Muscle of back (tissue), 13 donors: ENCODE measurements around the gene SLC4A4. TPM values are rescaled to one million over a fixed set of nuclear protein-coding genes. Genes with fewer than 3 reads are reported as not detected.

ENCODE experiments used
- DNase-seq, 3 donors: peaks; one replicate each; pipeline versions ENCODE4 v3.0.0 to v3.0.0-alpha.2; 2013
- long read RNA-seq, 9 donors: transcript quantifications; one replicate each; lab custom pipeline, GENCODE V29; 2026
- polyA plus RNA-seq, 10 donors: library from polyadenylated mRNA; unstranded; fragments of 120-200 nt; gene quantifications; one replicate each; pipeline ENCODE4 v1.2.1, GENCODE V29; 2013; ENCODE audit not compliant: insufficient read length in 10 of 10

The SLC4A4 gene
- 10 to 100 TPM in 8 of 10 donors, 1 to 10 TPM in 2; 8.3 to 15.3 (median 11.1) TPM for polyA plus RNA-seq
- long read RNA-seq, donor 1 = 0 reads
- long read RNA-seq, donor 2 = 0 reads
- long read RNA-seq, donor 3 = 0 reads
- long read RNA-seq, donor 4 = 0 reads
- long read RNA-seq, donor 5 = 0 reads
- long read RNA-seq, donor 6, partial matches to known transcripts = 5 of 5 reads
- long read RNA-seq, donor 6, other reads (novel, unspliced or antisense) = 0 of 5 reads
- long read RNA-seq, donor 7 = 0 reads
- long read RNA-seq, donor 8 = 0 reads
- long read RNA-seq, donor 9 = 0 reads

DNA sequence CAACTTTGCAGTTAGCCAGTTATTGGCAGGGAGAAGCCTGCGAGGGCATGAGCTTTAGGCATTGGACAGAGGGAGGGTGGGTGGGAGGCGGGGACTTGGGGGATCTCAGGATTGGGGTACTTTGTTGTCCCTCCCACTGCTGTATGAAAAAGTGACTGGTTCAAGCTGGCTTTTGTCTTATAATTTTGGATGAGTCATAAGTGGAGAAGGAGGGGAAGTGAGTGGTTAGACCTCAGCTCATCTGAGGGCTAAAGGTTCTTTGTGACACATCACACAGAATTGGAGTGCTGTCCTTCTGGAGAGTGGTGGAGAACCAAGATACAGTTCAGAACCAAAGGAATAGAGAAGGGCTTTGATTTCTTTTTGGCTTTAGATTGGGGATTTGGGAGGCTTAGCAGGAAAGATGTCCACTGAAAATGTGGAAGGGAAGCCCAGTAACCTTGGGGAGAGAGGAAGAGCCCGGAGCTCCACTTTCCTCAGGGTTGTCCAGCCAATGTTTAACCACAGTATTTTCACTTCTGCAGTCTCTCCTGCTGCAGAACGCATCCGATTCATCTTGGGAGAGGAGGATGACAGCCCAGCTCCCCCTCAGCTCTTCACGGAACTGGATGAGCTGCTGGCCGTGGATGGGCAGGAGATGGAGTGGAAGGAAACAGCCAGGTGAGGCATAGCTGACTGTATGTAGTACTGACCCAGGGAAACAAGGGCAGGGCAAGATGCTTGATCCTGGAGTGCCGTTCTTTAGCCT, at the start of gene SLC4A4:
Gene SLC4A4 (plus strand): TSS at position 175 of the 748 bp plus-strand sequence.
- DNase-seq = peak in 1 of 3 donors; percentile 49

DNA sequence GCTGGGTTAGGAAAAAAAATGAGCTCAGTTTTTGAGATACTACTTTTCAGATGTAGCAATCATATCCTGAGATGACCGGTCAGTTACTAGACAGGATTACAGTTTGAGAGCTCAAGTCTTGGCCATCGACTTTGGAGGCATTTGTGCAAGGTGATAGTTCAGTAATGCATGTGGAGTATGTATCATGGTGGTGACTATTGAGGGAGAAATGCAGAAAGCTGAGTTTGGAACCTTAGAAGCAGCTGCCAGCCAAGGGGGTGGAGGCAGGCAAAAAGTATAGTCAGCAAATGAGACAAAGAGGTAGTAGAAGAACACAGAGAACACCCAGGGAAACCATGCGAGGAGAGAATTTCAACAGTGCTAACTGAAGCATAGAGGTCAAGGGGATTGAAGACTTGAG, 48.7 kb upstream of the SLC4A4 start:
- no peak for DNase-seq

DNA sequence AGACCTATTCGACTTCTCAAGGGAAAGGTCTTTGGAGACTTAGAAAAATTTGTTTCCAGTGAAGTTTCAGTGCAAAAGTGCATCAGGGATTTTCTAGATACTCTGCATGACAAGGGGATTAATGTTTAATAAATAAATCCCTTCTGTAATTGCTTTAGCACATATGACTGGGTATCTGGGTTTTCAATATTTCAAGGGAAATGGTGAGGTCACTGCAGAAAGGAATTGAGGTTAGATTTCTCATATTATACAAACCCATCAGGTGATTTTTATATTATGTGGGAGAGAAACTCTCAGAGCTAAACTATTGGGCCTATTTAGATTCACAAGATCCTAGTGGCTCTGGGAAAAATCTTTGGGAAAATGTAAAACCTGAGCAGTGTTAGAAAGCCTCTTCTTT, 48.3 kb upstream of the SLC4A4 start:
- DNase-seq = no peak

DNA sequence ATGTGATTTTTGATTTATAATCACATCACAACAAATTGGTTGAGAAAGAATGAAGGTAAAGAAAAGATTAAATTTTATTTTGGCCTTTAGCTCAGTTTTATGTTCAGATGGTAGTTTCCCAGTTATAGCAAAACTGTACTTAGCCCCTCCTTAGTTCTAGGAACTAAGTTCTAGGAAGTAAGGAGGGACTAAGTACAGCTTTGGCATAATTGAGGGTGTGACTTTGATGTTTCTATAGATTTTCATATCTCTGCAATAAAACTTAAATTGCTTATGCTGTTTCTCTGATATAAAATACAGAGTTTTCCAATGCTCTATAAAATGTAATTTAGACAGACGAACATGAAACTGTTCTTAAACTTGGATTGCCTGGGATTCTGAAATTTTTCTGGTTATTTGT, 46.6 kb upstream of the SLC4A4 start:
- no peak for DNase-seq

DNA sequence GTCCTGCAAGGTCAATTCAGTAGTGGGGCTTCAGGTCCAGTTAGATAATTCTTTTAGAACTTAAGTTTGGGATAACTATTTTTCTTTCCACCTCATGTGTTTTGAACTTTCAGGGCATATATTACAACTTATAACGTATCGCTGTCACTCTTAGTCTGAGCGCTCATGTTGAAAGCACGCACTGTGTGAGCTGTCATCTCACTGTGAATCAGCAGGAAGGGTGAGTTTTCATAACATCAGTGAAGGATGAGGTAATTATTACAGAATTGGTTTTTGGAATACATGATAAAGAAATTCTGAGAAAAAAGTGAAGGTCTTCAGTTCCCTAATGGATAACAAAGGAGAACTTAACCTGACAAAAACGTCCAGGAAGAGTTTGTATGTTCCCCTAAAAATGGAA, 45.1 kb upstream of the SLC4A4 start:
- DNase-seq = peak in 1 of 3 donors; percentile 33

- DNase-seq = no peak
Measured at GRCh38 chr4:71294301-71294700, 44.5 kb upstream of the SLC4A4 start.

DNA sequence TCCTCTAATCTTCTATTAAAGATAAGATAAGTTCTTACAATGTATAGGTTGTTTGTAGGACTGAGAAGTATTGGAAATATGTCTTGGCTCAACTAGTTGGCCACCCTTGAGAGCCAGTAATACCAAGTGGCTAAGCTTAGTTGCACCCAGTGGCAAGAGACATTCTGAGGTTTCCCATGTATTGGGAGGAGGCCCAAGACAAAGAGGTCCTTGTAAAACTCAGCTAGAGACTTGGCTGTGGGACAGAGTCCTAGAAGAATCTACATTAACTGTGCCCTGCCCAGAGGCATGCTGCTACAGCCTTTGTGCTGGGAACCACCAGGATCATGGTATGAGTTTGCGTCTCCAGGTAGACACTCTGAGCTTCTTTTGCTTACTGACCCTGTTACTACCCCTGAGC, 41.9 kb upstream of the SLC4A4 start:
- DNase-seq = no peak

DNA sequence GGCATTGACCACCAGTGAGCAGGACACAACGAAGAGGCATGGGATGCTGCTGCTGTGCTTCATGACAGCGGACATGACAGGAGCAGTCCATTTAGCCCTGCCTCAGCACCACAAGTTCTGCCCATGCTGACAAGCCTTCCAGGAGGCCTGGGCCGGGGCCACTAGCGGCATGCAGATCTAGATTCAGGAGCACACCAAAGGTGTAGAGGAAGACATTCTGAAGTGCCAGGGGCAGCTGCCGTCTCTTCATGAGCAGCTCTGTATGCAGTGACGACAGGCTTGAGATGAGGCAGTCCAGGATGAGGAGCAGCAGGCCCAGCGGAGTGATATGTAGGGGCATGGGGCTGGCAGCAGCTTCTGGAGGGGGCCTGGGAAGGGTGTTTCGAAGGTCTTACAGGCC, 38.5 kb upstream of the SLC4A4 start:
- DNase-seq = no peak

DNA sequence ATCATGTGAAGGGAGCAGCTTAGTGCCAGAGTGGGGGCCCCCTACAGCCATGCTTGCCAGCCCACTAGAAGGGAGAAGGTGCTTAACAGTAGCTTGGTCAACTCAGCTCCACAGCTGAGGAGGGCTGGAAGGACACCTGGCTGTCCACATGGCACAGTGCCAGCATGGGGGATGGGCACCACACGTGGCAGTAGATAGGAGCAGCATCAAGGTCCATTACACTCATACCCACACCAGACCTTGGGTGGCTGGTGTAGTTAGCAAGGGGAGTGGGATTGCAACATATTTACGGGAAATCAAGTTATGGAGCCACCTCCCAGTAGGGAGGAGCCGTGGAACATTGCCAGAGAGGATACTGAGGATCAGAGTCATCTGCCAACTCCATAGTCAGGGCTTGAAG, 37.9 kb upstream of the SLC4A4 start:
- no peak for DNase-seq

DNA sequence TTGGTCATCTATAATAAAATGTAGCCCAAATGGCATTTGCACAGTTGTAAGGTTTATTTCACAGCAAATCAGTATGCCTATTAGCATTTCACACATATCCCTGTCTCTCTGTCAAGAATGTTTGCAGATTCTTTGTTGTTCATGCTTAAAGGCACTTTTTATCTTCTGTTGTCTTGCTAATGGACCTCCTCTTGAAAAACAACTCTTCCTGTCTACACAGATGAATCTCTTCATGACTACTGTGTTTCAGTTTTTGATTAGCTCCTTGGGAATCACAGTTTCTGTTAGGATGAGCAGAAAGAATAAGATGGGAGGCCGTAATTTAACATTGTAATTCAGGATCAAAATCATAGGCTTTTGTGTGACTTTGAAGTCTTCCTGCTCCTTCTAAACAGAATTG, 35.5 kb upstream of the SLC4A4 start:
- no peak for DNase-seq

GRCh38 chr4:71303850-71304249, 35.0 kb upstream of the SLC4A4 start:
- DNase-seq = no peak

GRCh38 chr4:71304289-71304850, 34.5 kb upstream of the SLC4A4 start:
- no peak for DNase-seq

DNA sequence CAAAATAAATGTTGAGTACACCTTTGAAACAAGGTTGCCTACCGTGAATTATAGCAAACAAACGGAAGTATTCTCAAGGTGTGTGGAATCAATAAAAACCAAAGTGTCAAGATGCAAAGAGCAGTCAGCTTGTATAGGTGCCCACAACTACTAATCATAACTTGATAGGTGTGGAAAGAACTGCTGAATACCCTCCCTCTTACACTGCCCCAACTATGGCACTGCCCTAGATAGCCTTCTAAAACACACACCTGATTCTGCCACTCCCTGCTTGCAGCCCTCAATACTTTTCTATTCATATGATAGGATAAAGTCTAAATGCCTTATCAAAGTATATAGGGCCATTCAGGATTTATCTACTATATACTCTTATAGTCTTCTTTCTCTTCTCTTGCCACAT, 31.1 kb upstream of the SLC4A4 start:
- no peak for DNase-seq

- DNase-seq = no peak
Measured at GRCh38 chr4:71322425-71322824, 16.4 kb upstream of the SLC4A4 start.

GRCh38 chr4:71333368-71333767, 5.5 kb upstream of the SLC4A4 start:
- no peak for DNase-seq

DNA sequence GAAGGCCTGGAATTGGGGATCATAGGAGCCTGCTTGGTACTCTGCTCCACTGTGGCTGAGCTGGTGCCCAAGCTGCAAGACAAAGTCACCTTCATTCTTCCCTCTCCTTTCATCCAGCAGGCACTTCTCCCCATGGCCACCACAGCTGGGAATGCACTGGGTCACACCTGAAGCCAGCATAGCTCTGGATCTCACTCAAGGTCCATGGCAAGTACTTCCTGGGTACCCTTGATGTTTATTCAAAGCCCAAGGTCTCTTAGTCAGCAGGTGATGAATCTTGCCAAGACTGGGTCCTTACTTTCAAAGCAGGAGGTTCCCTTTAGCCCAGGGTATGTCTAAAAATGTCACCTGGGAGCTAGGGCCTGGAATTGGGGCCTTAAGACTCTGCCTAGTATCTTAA, 4.9 kb upstream of the SLC4A4 start:
- DNase-seq = no peak

DNA sequence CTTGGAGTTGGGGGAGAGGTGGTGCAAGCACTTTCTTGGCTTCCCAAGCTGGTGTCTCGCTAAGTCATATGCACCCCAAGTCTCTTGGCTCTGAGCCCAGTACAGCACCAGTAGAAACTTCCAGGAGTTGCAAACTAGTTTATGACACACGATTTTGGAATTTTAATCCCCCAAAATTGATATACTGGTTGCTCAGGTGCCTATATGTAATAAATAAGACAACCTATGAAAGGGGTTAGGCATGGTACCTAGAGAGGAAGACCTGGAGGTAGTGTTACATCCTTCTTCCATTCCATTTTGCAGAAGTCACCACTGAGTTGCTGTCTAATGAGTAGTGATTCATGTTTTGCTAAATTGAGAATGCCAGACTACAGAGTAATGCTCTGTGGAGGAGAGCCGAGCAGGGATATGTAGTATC, 4.3 kb upstream of the SLC4A4 start:
- peak in 1 of 3 donors; percentile 33 for DNase-seq

- DNase-seq = no peak
Measured at GRCh38 chr4:71343670-71344466, 5.0 kb downstream of the SLC4A4 start.

GRCh38 chr4:71346710-71347109, 7.9 kb downstream of the SLC4A4 start:
- DNase-seq = no peak

GRCh38 chr4:71348586-71348985, 9.8 kb downstream of the SLC4A4 start:
- DNase-seq = no peak

DNA sequence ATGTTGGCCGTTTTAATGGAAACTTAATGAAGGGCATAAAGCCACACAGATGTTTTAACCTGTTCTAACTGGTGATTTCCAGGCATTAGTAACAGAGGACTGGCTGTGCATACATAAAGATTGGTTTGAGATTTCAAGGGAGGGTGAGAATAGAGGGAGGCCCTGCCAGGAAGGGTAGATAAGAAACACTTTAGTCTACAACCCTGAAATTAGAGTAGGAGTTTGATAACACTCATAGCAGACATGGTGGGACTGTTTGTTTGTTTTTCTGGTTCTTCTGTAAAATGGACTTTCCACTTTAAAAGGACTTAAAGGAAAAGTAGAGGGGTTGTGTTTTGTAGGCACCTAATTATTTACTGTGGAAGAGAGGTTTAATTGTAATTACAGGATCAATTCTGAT, 16.2 kb downstream of the SLC4A4 start:
- no peak for DNase-seq

GRCh38 chr4:71355971-71356370, 17.2 kb downstream of the SLC4A4 start:
- no peak for DNase-seq
